LNCAP (cell line): ENCODE results near the gene TXNDC5.

ENCODE experiments used
- CTCF ChIP-seq: fragments of 450-650 bp; IDR thresholded peaks from 2 replicates; pipeline ENCODE4 v1.5.1; 2017; ENCODE audit warnings: mild to moderate bottlenecking

TXNDC5 gene

DNA sequence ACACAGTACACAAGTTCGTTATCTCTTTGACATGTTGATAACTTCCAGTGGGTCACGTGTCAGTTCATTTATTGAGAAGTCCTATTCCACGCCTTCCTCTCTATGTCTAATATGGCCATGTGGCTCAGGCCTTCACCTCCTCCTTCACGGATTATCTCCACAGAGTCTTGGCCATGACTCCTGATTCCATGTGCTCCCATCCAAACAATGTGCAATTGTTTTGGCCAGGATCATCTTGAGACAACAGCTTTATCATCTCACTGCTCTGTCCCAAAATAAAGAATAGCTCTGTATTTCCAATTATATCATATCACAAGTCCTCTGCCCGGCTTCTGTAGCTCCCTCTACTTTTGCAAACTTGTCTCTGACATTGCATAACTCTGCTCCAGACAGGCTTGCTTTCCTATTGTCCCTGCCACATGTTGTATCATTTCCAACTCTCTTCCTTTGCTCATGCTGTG is 11.1 kb upstream of the TXNDC5 start:
- no peak for TF ChIP-seq CTCF

GRCh38 chr6:7921046-7921445 is 10.5 kb upstream of the TXNDC5 start:
- no peak for TF ChIP-seq CTCF

DNA sequence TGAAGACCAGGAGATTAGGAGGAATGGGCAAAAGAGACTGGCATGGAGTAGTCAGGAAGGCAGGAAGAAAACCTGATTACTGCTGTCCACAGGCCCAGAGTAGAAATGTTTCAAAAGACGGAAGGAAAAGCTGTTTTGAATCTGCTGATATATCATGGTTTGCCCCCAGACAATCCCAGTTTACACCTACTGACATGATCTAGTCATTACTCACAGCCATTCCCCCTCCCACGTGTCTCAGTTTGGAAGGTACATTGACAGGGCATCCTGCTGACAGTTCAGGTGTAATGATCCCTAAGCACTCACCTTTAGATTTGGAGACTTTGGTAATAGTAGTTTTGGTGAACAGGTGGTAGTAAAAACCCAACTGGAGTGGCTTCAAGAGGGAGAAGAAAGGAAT is 9.8 kb upstream of the TXNDC5 start:
- TF ChIP-seq CTCF, result no peak

DNA sequence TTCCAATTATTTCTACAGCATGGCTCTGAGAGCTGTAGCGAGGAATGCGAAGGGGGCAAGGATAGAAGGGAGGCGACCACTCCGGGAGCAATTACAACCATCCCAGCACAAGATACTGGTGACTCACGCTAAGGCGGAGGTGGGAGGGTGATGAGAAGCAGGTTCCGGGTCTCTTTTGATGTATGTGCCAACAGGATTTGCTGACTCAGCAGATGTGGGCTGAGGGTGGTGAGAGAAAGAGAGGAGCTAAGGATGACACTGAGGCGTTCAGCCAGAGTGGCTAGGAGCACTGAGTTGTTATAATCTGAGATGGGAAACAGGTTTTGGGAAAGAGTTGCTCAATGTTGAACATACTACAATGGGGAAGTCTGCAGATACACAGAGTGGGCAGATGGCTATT is 9.3 kb upstream of the TXNDC5 start:
- TF ChIP-seq CTCF, result no peak

- no peak for TF ChIP-seq CTCF
Observed at GRCh38 chr6:7918403-7918802, 7.8 kb upstream of the TXNDC5 start.

DNA sequence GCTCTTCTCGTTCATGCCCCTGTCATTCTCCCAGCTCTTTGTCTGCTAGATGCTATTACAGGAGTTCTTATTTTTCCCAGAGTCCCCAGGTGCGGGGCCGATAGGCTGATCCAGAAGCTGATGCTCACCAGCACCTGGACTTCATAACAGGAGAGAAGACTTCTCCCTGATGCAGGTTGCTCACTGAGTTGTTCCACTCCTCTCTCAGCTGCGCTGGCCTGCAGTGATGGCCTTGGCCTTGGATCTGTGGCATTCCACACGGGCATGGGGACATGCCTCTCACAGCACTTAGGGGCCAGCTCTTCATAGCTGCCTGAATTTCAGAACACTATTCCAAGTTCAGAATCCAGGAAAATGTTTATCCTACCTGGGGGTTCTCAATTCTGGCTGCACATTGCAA is 7.1 kb upstream of the TXNDC5 start:
- TF ChIP-seq CTCF, result no peak

DNA sequence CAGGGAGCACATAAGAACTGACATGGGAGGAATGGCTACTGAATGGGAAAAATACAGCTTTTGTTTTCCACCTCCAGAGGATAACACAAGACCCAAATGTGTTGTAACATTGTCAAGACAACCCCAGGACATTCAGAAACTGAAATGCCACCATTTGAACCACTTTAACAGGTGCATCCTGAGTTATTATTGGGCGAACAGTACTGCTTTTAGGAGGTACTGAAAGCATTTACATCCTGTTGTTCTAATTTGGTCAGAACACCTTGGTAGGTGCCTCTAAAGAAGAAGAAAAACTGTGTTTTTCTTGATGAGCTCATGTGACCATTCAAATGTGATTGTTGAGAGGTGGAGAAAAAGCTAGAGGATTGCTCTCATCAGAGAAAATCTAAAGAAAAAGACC is 6.4 kb upstream of the TXNDC5 start:
- TF ChIP-seq CTCF, result no peak
